Pericardium fibroblast (primary cell): ENCODE results near the gene HSD17B10. TPM values are rescaled to one million over a fixed set of nuclear protein-coding genes. Genes with fewer than 3 reads are reported as not detected.

Source experiments
- total RNA-seq: library from RNA; depleted of rRNA; stranded (reverse); fragments of >200 nt; gene quantifications from 2 replicates; pipeline ENCODE4 v1.2.3, GENCODE V29; 2015

The HSD17B10 gene
- total RNA-seq: 53.3 and 93.4 TPM in 2 replicates

GRCh38 chrX:53433651-53434639 lies at the start of gene HSD17B10:
TSS of gene HSD17B10 (minus strand) at chrX:53434370. CDS start at chrX:53434345, 25 bp downstream.

GRCh38 chrX:53422861-53423306 lies 11.3 kb downstream of the HSD17B10 start, which contains the start of gene RIBC1:
TSS of gene RIBC1 (plus strand) at chrX:53422873. CDS start at chrX:53426277, 3,404 bp downstream.

GRCh38 chrX:53422086-53422860 lies 11.9 kb downstream of the HSD17B10 start, which contains the start of gene SMC1A:
TSS of gene SMC1A (minus strand) at chrX:53422654. CDS start at chrX:53422600, 54 bp downstream.

Other genes starting within 250 kb of the HSD17B10 start
- gene KDM5C, start 209.2 kb downstream of the HSD17B10 start, total RNA-seq: 44.0 and 82.4 TPM in 2 replicates
- gene IQSEC2, start 152.8 kb downstream of the HSD17B10 start, total RNA-seq: 11.7 and 25.5 TPM in 2 replicates
- 10.3 and 18.6 TPM in 2 replicates for gene SMC1A, start 11.7 kb downstream of the HSD17B10 start, total RNA-seq
- gene RIBC1, start 11.5 kb downstream of the HSD17B10 start, total RNA-seq: 0.17 TPM in 1 of 2 replicates, not detected in the other